ENCODE data around the gene MAP6D1. TPM values are rescaled to one million over a fixed set of nuclear protein-coding genes. Genes with fewer than 3 reads are reported as not detected.

Gene MAP6D1
- total and polyA plus RNA-seq, 2 experiments from 2014 or later, result 0.50 to 3.4 TPM

DNA sequence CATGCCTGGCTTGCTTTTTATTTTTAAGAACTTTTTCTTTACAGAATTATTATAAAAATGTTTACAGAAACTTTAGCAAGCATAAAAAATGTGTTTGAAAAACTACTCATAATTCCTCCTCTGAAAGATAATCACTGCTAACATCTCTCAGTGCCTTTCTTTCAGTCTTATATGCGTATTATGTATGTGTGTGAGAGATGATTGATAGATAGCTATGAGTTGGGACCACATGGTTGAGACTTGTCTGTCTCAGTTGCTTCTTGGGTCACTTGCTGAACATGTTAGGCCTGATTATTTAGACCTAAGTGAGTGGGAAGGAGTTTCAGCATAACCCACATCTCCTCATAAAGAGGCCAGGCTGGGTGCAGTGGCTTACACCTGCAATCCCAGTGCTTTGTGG is 11.1 kb downstream of the MAP6D1 start:
- Histone ChIP-seq H3K27me3 (no peaks in the 10 kb centered on the region), H4K20me1 (ENCODE audit: insufficient read depth, poor library complexity, severe bottlenecking) (no peaks in the 10 kb centered on the region), H3K27ac (no peak overlapping the region), H3K9me3 (ENCODE audit: low read depth) (no peaks in the 10 kb centered on the region), H3K9me2 (replicated peaks; ENCODE audit: insufficient read depth) (no peaks in the 10 kb centered on the region), H3K4me3 (no peak overlapping the region), H3K36me3 (replicated peaks; ENCODE audit: insufficient read depth, low read depth) (no peaks in the 10 kb centered on the region), H2AFZ (no peak overlapping the region), H3K4me1 (ENCODE audit: insufficient read depth) (peaks cover 8% of the 10 kb centered on the region), H3K4me2 (no peak overlapping the region), H3K79me2 (no peaks in the 10 kb centered on the region)
- no peak for DNase-seq (ENCODE audit: low spot score)
- WGBS (ENCODE audit: low lambda C conversion rate, missing lambda C conversion rate), result 91% methylated on average over 1 of the region's 1 CpG
- TF ChIP-seq EZH2 (IDR thresholded peaks at IDR 0.05; ENCODE audit: borderline replicate concordance), result no peak
- TF ChIP-seq EZH2phosphoT487 (IDR thresholded peaks at IDR 0.05; ENCODE audit: low read depth, severe bottlenecking, unreplicated experiment), result no peak
- TF ChIP-seq, protein P1, sequence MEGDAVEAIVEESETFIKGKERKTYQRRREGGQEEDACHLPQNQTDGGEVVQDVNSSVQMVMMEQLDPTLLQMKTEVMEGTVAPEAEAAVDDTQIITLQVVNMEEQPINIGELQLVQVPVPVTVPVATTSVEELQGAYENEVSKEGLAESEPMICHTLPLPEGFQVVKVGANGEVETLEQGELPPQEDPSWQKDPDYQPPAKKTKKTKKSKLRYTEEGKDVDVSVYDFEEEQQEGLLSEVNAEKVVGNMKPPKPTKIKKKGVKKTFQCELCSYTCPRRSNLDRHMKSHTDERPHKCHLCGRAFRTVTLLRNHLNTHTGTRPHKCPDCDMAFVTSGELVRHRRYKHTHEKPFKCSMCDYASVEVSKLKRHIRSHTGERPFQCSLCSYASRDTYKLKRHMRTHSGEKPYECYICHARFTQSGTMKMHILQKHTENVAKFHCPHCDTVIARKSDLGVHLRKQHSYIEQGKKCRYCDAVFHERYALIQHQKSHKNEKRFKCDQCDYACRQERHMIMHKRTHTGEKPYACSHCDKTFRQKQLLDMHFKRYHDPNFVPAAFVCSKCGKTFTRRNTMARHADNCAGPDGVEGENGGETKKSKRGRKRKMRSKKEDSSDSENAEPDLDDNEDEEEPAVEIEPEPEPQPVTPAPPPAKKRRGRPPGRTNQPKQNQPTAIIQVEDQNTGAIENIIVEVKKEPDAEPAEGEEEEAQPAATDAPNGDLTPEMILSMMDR (IDR thresholded peaks at IDR 0.05; ENCODE audit: poor library complexity), result no peak

DNA sequence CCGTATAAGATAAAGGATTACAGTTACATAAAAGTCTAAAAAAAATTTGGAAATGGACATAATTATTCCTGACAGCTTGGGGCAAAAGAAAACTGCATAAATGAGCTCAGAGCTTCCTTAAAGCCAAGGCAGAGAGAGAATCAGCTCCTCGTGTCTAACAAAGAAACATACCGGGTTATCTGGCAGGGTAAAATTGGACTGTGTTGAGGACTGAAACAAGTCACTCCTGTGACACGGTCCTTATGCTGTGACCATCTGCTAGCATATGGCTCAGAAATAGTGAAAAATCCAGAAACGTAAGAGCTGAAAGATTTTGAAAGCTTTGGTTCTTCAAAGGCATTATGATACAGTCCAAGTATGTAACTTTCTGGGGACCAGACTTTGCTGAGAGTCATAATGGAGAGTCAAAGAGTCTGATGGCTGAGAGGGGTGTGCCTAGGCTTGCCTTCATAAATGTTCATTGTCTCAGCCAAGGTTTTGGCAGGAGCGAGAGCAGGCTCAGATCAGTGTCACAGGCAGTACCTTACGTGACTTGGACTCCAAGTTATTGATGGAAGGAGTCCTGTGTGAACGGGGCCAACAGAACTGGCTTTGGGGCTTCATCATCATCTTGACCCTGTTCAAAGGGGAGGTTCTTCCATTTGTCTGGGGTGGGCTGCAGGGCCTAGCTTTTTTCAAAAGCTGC is 12.5 kb downstream of the MAP6D1 start:
- H3K36me3 ChIP-seq (replicated peaks; ENCODE audit: insufficient read depth, low read depth), result no peaks in the 10 kb centered on the region
- no peak overlapping the region for H3K4me3 ChIP-seq
- peaks cover 8% of the 10 kb centered on the region for H3K4me1 ChIP-seq (ENCODE audit: insufficient read depth)
- H3K9me2 ChIP-seq (replicated peaks; ENCODE audit: insufficient read depth), result no peaks in the 10 kb centered on the region
- no peak for DNase-seq (ENCODE audit: low spot score)
- no peak overlapping the region for H3K27ac ChIP-seq
- no peaks in the 10 kb centered on the region for H3K27me3 ChIP-seq
- H3K4me2 ChIP-seq, result no peak overlapping the region
- WGBS (ENCODE audit: low lambda C conversion rate, missing lambda C conversion rate), result 94% methylated on average over 8 of the region's 8 CpGs
- H3K9me3 ChIP-seq (ENCODE audit: low read depth), result no peaks in the 10 kb centered on the region
- no peak for TF ChIP-seq EZH2phosphoT487 (IDR thresholded peaks at IDR 0.05; ENCODE audit: low read depth, severe bottlenecking, unreplicated experiment)
- TF ChIP-seq, protein P1 (IDR thresholded peaks at IDR 0.05; ENCODE audit: poor library complexity), result no peak
- no peak for TF ChIP-seq EZH2 (IDR thresholded peaks at IDR 0.05; ENCODE audit: borderline replicate concordance)
- no peak overlapping the region for H2AFZ ChIP-seq
- H4K20me1 ChIP-seq (ENCODE audit: insufficient read depth, poor library complexity, severe bottlenecking), result no peaks in the 10 kb centered on the region
- H3K79me2 ChIP-seq, result no peaks in the 10 kb centered on the region

DNA sequence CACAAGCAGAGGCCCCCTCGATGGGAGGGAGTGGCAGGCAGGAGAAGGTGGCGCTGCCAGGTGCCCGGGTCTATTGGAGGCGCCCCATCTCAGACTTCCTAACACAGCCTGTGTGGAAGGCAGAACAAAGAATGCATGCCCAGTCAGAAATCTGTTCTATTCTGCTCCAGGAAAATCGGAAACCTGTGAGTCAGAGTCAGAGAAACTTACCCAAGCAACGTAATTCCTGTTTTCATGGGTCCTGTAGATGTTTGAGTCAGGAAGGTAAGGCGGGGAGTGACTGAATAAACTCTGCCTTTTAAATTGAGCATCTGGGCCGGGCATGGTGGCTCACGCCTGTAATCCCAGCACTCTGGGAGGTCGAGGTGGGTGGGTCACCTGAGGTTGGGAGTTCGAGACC is 13.7 kb downstream of the MAP6D1 start:
- H3K36me3 ChIP-seq (replicated peaks; ENCODE audit: insufficient read depth, low read depth), result no peaks in the 10 kb centered on the region
- no peaks in the 10 kb centered on the region for H3K9me2 ChIP-seq (replicated peaks; ENCODE audit: insufficient read depth)
- H4K20me1 ChIP-seq (ENCODE audit: insufficient read depth, poor library complexity, severe bottlenecking), result no peaks in the 10 kb centered on the region
- no peak overlapping the region for H2AFZ ChIP-seq
- TF ChIP-seq EZH2phosphoT487 (IDR thresholded peaks at IDR 0.05; ENCODE audit: low read depth, severe bottlenecking, unreplicated experiment), result no peak
- TF ChIP-seq EZH2 (IDR thresholded peaks at IDR 0.05; ENCODE audit: borderline replicate concordance), result no peak
- TF ChIP-seq, protein P1 (IDR thresholded peaks at IDR 0.05; ENCODE audit: poor library complexity), result no peak
- H3K4me2 ChIP-seq, result no peak overlapping the region
- H3K4me3 ChIP-seq, result no peak overlapping the region
- no peaks in the 10 kb centered on the region for H3K27me3 ChIP-seq
- H3K4me1 ChIP-seq (ENCODE audit: insufficient read depth), result peaks cover 8% of the 10 kb centered on the region
- H3K27ac ChIP-seq, result no peak overlapping the region
- WGBS (ENCODE audit: low lambda C conversion rate, missing lambda C conversion rate), result 97% methylated on average over 11 of the region's 11 CpGs
- H3K79me2 ChIP-seq, result no peaks in the 10 kb centered on the region
- DNase-seq (ENCODE audit: low spot score), result no peak
- H3K9me3 ChIP-seq (ENCODE audit: low read depth), result no peaks in the 10 kb centered on the region

Measured in hepatocyte (in vitro differentiated cells).